Adrenal gland (tissue), 12 donors: ENCODE results near the gene HDAC11. TPM values are rescaled to one million over a fixed set of nuclear protein-coding genes. Genes with fewer than 3 reads are reported as not detected.

Experiments used
- DNase-seq, 7 donors: peaks; one replicate each; pipeline ENCODE4 v3.0.0-alpha.2; 2019 to 2020
- H3K27ac ChIP-seq, 5 donors: fragments of 200-600 bp; sonication (generic) in 4 of 5; 1 replicate in 3 of 5; 2 replicates in 2 of 5; pipeline versions ENCODE4 v1.5.1 to v1.8.0; 2016 to 2020; ENCODE audit warnings: mild to moderate bottlenecking in 1 of 5
- H3K27me3 ChIP-seq: fragments of 200-600 bp; 2 replicates; pipeline ENCODE4 v1.8.0; 2021
- H3K36me3 ChIP-seq, 2 donors: fragments of 200-600 bp; replicated peaks in 1 of 2; 1 replicate in 1 of 2; 2 replicates in 1 of 2; pipeline versions ENCODE4 v1.5.1 to v1.8.0; 2018 to 2022
- H3K4me1 ChIP-seq, 2 donors: fragments of 200-600 bp; replicated peaks in 1 of 2; 1 replicate in 1 of 2; 2 replicates in 1 of 2; pipeline versions ENCODE4 v1.5.1 to v1.8.0; 2018 to 2021
- H3K4me3 ChIP-seq, 4 donors: fragments of 200-600 bp; sonication (generic) in 3 of 4; one replicate each; pipeline ENCODE4 v1.5.1; 2016 to 2018
- H3K9me3 ChIP-seq, 3 donors: fragments of 200-600 bp; sonication (generic) in 1 of 3; replicated peaks in 1 of 3; 1 replicate in 2 of 3; 2 replicates in 1 of 3; pipeline versions ENCODE4 v1.5.1 to v1.8.0; 2016 to 2021
- CTCF ChIP-seq, 6 experiments: fragments of 450-650 bp in 4 of 6; fragments of 200-600 bp in 2 of 6; sonication (generic) in 1 of 6; IDR thresholded peaks; 1 replicate in 5 of 6; 2 replicates in 1 of 6; pipeline versions ENCODE4 v1.5.1 to v1.8.0; 2016 to 2021; ENCODE audit warnings: antibody characterized with exemption in 6 of 6, mild to moderate bottlenecking in 2 of 6, moderate library complexity in 1 of 6
- POLR2A ChIP-seq, 2 donors: fragments of 450-650 bp; IDR thresholded peaks; one replicate each; pipeline ENCODE4 v1.6.1; 2017; ENCODE audit warnings: antibody characterized with exemption in 2 of 2, mild to moderate bottlenecking in 2 of 2, moderate library complexity in 1 of 2
- WGBS, 4 donors: extraction: QIAGEN DNeasy Blood & Tissue Kit in 2 of 4; methylation state at CpG; one replicate each; pipeline versions ENCODE4 v1.1.5 to v1.1.7; 2013 to 2017; 5-methylcytosine and 5-hydroxymethylcytosine counted together
- intact Hi-C, 2 donors: fragments of 100-400 bp; cut with DNase I; formaldehyde crosslinking; loops; one replicate each; pipeline versions ENCODE4 v1.14.1 to v1.15.0; 2022 to 2023
- polyA plus RNA-seq, 3 donors: library from polyadenylated mRNA; stranded (reverse); fragments of 200-250 nt in 2 of 3; fragments of 350-450 nt in 1 of 3; fragmentation: Illumina TruSeq in 1 of 3; extraction: RNeasy Lipid Tissue Mini Kit (QIAGEN cat#74804) in 1 of 3; gene quantifications; one replicate each; pipeline ENCODE4 v1.2.3, GENCODE V29; 2013 to 2014
- small RNA-seq, 2 donors: library from RNA; depleted of rRNA; stranded (forward); fragments of <200 nt; gene quantifications; one replicate each; pipeline ENCODE3, GENCODE V24; 2016
- total RNA-seq, 9 donors: library from RNA; depleted of rRNA in 4 of 9; stranded (reverse); fragments of >200 nt in 4 of 9; fragments of 120-200 nt in 1 of 9; fragmentation: NEBNext Ultra II Directional in 1 of 9; extraction: Animal tissue kit (Norgen Biotek cat#: 25700) in 1 of 9; gene quantifications; one replicate each; pipeline versions ENCODE4 v1.1.0 to v1.2.4, GENCODE V29; 2013 to 2023
- donor health status: healthy with polysubstance abuse.
- donor health status: Bipolar disorder and iron deficiency.
- donor health status: DM: yes; HTN: yes; CAD: no.
- donor health status: DM: no; HTN: no; CAD: no.
- donor health status: DM: no; HTN: no; CAD: no.
- donor health status: DM: yes; HTN: yes; CAD: no.

Gene HDAC11
- total and polyA plus RNA-seq, 12 donors: 6.9 to 58.0 (median 15.9) TPM

GRCh38 chr3:13553686-13554085, 73.6 kb downstream of the HDAC11 start:
- no peak for TF ChIP-seq CTCF (IDR thresholded peaks at IDR 0.05)
- no peak for TF ChIP-seq POLR2A (IDR thresholded peaks at IDR 0.05)
- H3K4me1 ChIP-seq: no peaks in the 10 kb centered on the region
- intact Hi-C loops: no loop called here

GRCh38 chr3:13555753-13556152, 75.6 kb downstream of the HDAC11 start:
- Histone ChIP-seq H3K9me3 (no peaks in the 10 kb centered on the region), H3K36me3 (no peaks in the 10 kb centered on the region), H3K27ac (no peak overlapping the region), H3K4me1 (no peaks in the 10 kb centered on the region), H3K4me3 (no peak overlapping the region), H3K27me3 (peaks cover 5% of the 10 kb centered on the region)
- no peak for DNase-seq
- TF ChIP-seq CTCF (IDR thresholded peaks at IDR 0.05) (no peak), POLR2A (IDR thresholded peaks at IDR 0.05) (no peak)
- 59 to 81% (median 72%) methylated on average over 3 to 11 of the region's 11 CpGs for WGBS, 4 donors
- intact Hi-C loops: no loop called here

More at GRCh38 chr3:13553686-13554085, 73.6 kb downstream of the HDAC11 start:
- DNase-seq: no peak
- WGBS, 4 donors: 56 to 73% (median 66%) methylated on average over 7 to 12 of the region's 12 CpGs
- no peak overlapping the region for H3K4me3 ChIP-seq
- H3K9me3 ChIP-seq: no peaks in the 10 kb centered on the region
- H3K36me3 ChIP-seq: no peaks in the 10 kb centered on the region
- peaks cover 10% of the 10 kb centered on the region for H3K27me3 ChIP-seq
- H3K27ac ChIP-seq: no peak overlapping the region

Small RNA genes lying within 50 kb of the gene (small RNA-seq; reads per million reads assigned to genes)
- gene AC027124.2: 0 reads per million in 2 donors

Other genes with a start within 250 kb of the HDAC11 start
- gene NUP210, start 60.0 kb upstream of the HDAC11 start, total RNA-seq: 10 to 100 TPM in 1 of 9 donors, 1 to 10 TPM in 8; 6.2 to 11.0 (median 8.7) TPM
- 10 to 100 TPM in 1 of 3 donors, 1 to 10 TPM in 2; 3.0 to 15.8 (median 8.6) TPM for gene NUP210, start 60.0 kb upstream of the HDAC11 start, polyA plus RNA-seq
- 10 to 100 TPM in 3 of 9 donors, 1 to 10 TPM in 6; 4.6 to 31.5 (median 7.9) TPM for gene FBLN2, start 68.8 kb downstream of the HDAC11 start, total RNA-seq
- 10 to 100 TPM in 1 of 3 donors, 1 to 10 TPM in 2; 1.8 to 16.2 (median 3.4) TPM for gene FBLN2, start 68.8 kb downstream of the HDAC11 start, polyA plus RNA-seq